CD8-positive, alpha-beta memory T cell (primary cell): ENCODE results near the gene EIF4G1. TPM values are rescaled to one million over a fixed set of nuclear protein-coding genes. Genes with fewer than 3 reads are reported as not detected.
"Not testable (repeated sequence)": the region's sequence is repeated elsewhere in the genome, so short reads cannot be mapped to it uniquely, and the experiment has no call there.

Experiments
- CTCF ChIA-PET: fragments of 350-600 bp; sonication (Branson Sonifier 250); formaldehyde crosslinking; loops from one replicate; lab custom pipeline; 2021; ENCODE audit warnings: antibody characterized with exemption; lab: Charles Lee
- POLR2A ChIA-PET: fragments of 350-600 bp; sonication (Branson Sonifier 250); formaldehyde crosslinking; loops from one replicate; lab custom pipeline; 2021; ENCODE audit warnings: antibody characterized with exemption; lab: Charles Lee
- DNase-seq, 5 donors: peaks; one replicate each; pipeline versions ENCODE4 v3.0.0 to v3.0.0-alpha.2; 2020 to 2022; ENCODE audit warnings: mixed read lengths in 1 of 5
- H3K27ac ChIP-seq: one replicate; pipeline ENCODE4 v1.7.0; 2013; ENCODE audit warnings: low read depth, mild to moderate bottlenecking, low read length, moderate library complexity
- H3K27me3 ChIP-seq: 2 replicates; pipeline ENCODE4 v1.7.0; 2013; ENCODE audit warnings: low read length, mild to moderate bottlenecking; ENCODE audit not compliant: insufficient read depth, poor library complexity, severe bottlenecking
- H3K36me3 ChIP-seq: 2 replicates; pipeline ENCODE4 v1.7.0; 2013; ENCODE audit warnings: mild to moderate bottlenecking, low read length, moderate library complexity; ENCODE audit not compliant: insufficient read depth
- H3K4me1 ChIP-seq: 2 replicates; pipeline ENCODE4 v1.7.0; 2013; ENCODE audit warnings: mild to moderate bottlenecking, low read length, moderate library complexity; ENCODE audit not compliant: insufficient read depth
- H3K4me3 ChIP-seq: 2 replicates; pipeline ENCODE4 v1.7.0; 2013; ENCODE audit warnings: mild to moderate bottlenecking, low read length
- H3K9me3 ChIP-seq: 2 replicates; pipeline ENCODE4 v1.7.0; 2013; ENCODE audit warnings: mild to moderate bottlenecking, low read length
- H3K27ac Mint-ChIP-seq, 8 donors: one replicate each; pipeline ENCODE4 v1.8.0; 2020 to 2021; ENCODE audit warnings: mixed read lengths in 8 of 8, mild to moderate bottlenecking in 6 of 8, inconsistent platforms in 3 of 8, moderate library complexity in 3 of 8
- H3K27me3 Mint-ChIP-seq, 2 donors: one replicate each; pipeline ENCODE4 v1.8.0; 2020 to 2021; ENCODE audit warnings: mixed read lengths in 2 of 2, mild to moderate bottlenecking in 1 of 2, moderate library complexity in 1 of 2
- H3K36me3 Mint-ChIP-seq, 3 donors: one replicate each; pipeline ENCODE4 v1.8.0; 2020 to 2021; ENCODE audit warnings: mixed read lengths in 3 of 3, inconsistent platforms in 1 of 3, mild to moderate bottlenecking in 1 of 3
- H3K4me1 Mint-ChIP-seq, 3 donors: one replicate each; pipeline ENCODE4 v1.8.0; 2020 to 2021; ENCODE audit warnings: mixed read lengths in 3 of 3, inconsistent platforms in 1 of 3, mild to moderate bottlenecking in 1 of 3
- H3K4me3 Mint-ChIP-seq, 7 donors: one replicate each; pipeline ENCODE4 v1.8.0; 2020 to 2021; ENCODE audit warnings: mixed read lengths in 7 of 7, mild to moderate bottlenecking in 6 of 7, moderate library complexity in 4 of 7, inconsistent platforms in 2 of 7
- H3K9me3 Mint-ChIP-seq, 5 donors: one replicate each; pipeline ENCODE4 v1.8.0; 2020 to 2022; ENCODE audit warnings: mixed read lengths in 5 of 5, mild to moderate bottlenecking in 3 of 5, moderate library complexity in 2 of 5, inconsistent platforms in 1 of 5
- polyA plus RNA-seq: library from polyadenylated mRNA; unstranded; fragments of 300-500 nt; fragmentation: Illumina TruSeq; gene quantifications from one replicate; pipeline ENCODE4 v1.2.3, GENCODE V29; 2021
- total RNA-seq, 2 experiments: library from RNA; stranded (reverse); gene quantifications; one replicate each; pipeline ENCODE4 v1.2.3, GENCODE V29; 2021

Gene EIF4G1
- total RNA-seq: 100 to 1,000 TPM; 693 to 694 TPM
- 46.2 TPM for polyA plus RNA-seq

DNA sequence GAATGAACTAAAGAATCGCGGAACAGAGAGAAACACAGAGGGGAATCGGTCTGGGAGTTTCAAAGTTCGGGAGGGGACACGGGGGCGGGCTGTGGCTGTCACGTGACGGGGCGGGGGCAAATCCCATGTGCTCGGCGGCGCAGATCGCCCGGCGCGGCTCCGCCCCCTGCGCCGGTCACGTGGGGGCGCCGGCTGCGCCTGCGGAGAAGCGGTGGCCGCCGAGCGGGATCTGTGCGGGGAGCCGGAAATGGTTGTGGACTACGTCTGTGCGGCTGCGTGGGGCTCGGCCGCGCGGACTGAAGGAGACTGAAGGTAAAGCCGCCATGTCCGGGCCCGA lies at the start of gene EIF4G1:
Gene EIF4G1, plus strand, starts transcription at position 244 of the 337 bp plus-strand sequence. CDS start 1,191 bp downstream, outside the sequence.
- H3K4me3 ChIP-seq: peak within 1 kb of the TSS; percentile 78
- Mint-ChIP-seq H3K4me3 (peak within 1 kb of the TSS; percentile 83 to 91 (median 88)), H3K4me1 (peaks cover 28 to 38% (median 35%) of the 10 kb centered on the region in 3 donors), H3K27me3 (no peaks in the 10 kb centered on the region), H3K9me3 (no peaks in the 10 kb centered on the region), H3K36me3 (peaks cover 0 to 29% (median 5%) of the 10 kb centered on the region in 3 donors), H3K27ac (peak within 1 kb of the TSS; percentile 88 to 99 (median 96))
- peak within 1 kb of the TSS; percentile 82 for H3K27ac ChIP-seq
- H3K27me3 ChIP-seq: no peaks in the 10 kb centered on the region
- peaks cover 8% of the 10 kb centered on the region for H3K36me3 ChIP-seq
- H3K9me3 ChIP-seq: no peaks in the 10 kb centered on the region
- DNase-seq: peak; percentile 91 to 94 (median 93)
- H3K4me1 ChIP-seq: peaks cover 22% of the 10 kb centered on the region
- CTCF ChIA-PET: no interaction called here
- POLR2A ChIA-PET: no interaction called here

DNA sequence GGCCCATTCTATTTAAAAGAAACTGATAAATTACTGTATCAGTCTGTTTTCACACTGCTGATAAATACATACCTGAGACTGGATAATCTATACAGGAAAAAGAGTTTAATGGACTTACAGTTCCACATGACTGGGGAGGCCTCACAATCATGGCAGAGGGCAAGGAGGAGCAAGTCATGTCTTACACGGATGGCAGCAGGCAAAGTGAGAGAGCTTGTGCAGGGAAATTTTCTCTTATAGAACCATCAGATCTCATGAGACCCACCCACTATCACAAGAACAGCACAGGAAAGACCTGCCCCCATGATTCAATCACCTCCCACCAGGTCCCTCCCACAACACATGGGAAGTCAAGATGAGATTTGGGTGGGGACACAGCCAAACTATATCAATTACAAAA lies 47.2 kb upstream of the EIF4G1 start:
- H3K36me3 Mint-ChIP-seq, H3K36me3 ChIP-seq, H3K9me3 ChIP-seq, CTCF ChIA-PET, DNase-seq, H3K27ac ChIP-seq, H3K4me1 Mint-ChIP-seq, H3K4me1 ChIP-seq, POLR2A ChIA-PET, H3K4me3 ChIP-seq, H3K4me3 Mint-ChIP-seq, H3K9me3 Mint-ChIP-seq: not testable (repeated sequence)
- H3K27me3 ChIP-seq: peaks cover 16% of the 10 kb centered on the region
- Mint-ChIP-seq H3K27ac (peak overlapping the region in 1 of 8 donors; percentile 77), H3K27me3 (peaks cover 28 to 37% of the 10 kb centered on the region in 2 donors)

DNA sequence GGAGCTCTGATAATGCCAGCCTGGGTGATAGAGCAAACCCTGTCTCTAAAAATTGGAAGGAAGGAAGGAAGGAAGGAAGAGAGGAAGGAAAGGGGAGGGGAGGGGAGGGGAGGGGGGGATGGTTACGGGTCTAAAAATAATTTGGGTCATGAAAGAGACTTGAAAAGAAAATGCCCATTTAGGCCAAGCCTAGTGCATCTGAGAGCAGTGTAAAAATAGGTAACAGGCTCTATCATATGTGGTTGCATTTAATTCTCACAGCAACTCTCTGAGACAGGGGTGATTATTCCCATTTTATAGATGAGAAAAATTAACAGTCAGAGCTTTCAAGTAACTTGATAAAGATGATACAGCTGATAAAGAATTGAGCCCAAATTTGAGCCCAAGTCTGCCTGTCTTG lies 42.1 kb upstream of the EIF4G1 start:
- POLR2A ChIA-PET: no interaction called here

GRCh38 chr3:184275381-184275701 lies 39.1 kb upstream of the EIF4G1 start:
- POLR2A ChIA-PET: no interaction called here

More for the DNA sequence above, 42.1 kb upstream of the EIF4G1 start:
- CTCF ChIA-PET: no interaction called here
- no peaks in the 10 kb centered on the region for H3K9me3 ChIP-seq
- Mint-ChIP-seq H3K9me3 (no peaks in the 10 kb centered on the region), H3K36me3 (peaks cover 0 to 5% (median 0%) of the 10 kb centered on the region in 3 donors), H3K4me1 (peaks cover 0 to 8% (median 5%) of the 10 kb centered on the region in 3 donors), H3K4me3 (no peak overlapping the region), H3K27me3 (peaks cover 41 to 43% of the 10 kb centered on the region in 2 donors), H3K27ac (no peak overlapping the region)
- peaks cover 6% of the 10 kb centered on the region for H3K27me3 ChIP-seq
- no peak for DNase-seq
- no peak overlapping the region for H3K4me3 ChIP-seq
- no peaks in the 10 kb centered on the region for H3K36me3 ChIP-seq
- H3K27ac ChIP-seq: no peak overlapping the region
- no peaks in the 10 kb centered on the region for H3K4me1 ChIP-seq

GRCh38 chr3:184275961-184276910 lies 38.2 kb upstream of the EIF4G1 start, which contains the start of gene ECE2:
ECE2 (plus strand) TSS chr3:184276022; CDS start chr3:184276154, 132 bp downstream.
- CTCF ChIA-PET: no interaction called here

More at GRCh38 chr3:184275381-184275701, 39.1 kb upstream of the EIF4G1 start:
- Mint-ChIP-seq H3K4me3 (peak overlapping the region in 2 of 7 donors; percentile 15 to 23), H3K27ac (peak overlapping the region in 2 of 8 donors; percentile 22 to 52), H3K4me1 (peaks cover 0 to 8% (median 5%) of the 10 kb centered on the region in 3 donors), H3K27me3 (peaks cover 36 to 43% of the 10 kb centered on the region in 2 donors), H3K36me3 (peaks cover 0 to 5% (median 1%) of the 10 kb centered on the region in 3 donors), H3K9me3 (no peaks in the 10 kb centered on the region)
- no peak for DNase-seq
- Histone ChIP-seq H3K27ac (no peak overlapping the region), H3K27me3 (peaks cover 12% of the 10 kb centered on the region), H3K4me3 (no peak overlapping the region), H3K4me1 (no peaks in the 10 kb centered on the region), H3K9me3 (no peaks in the 10 kb centered on the region), H3K36me3 (no peaks in the 10 kb centered on the region)
- CTCF ChIA-PET: no interaction called here

DNA sequence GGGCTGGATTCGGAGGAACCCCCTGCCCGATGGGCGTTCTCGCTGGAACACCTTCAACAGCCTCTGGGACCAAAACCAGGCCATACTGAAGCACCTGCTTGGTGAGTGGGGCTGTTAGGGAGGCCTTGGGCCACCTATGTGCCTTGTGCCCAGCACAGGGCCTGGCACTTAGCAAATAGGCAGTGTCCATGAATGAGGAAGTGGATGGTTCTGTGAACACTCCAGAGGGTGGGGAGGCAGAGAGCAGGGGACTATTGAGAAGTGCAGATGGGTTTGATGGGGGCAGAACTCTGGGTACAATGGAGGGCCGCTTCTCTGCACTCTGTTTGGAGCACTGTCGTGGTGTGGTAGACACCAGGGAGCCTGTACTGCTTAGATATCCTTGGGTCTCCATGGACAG lies 37.0 kb upstream of the EIF4G1 start:
- no peak for DNase-seq
- H3K27me3 Mint-ChIP-seq: peaks cover 37 to 43% of the 10 kb centered on the region in 2 donors
- H3K27ac Mint-ChIP-seq: peak overlapping the region in 1 of 8 donors; percentile 54
- ChIA-PET POLR2A (no interaction called here), CTCF (interaction anchor here (1.1 kb wide), 1 partner anchor 33 kb away, joined by 3 read pairs; no protein-coding TSS in a partner anchor)
- no peak overlapping the region for H3K4me3 ChIP-seq
- peaks cover 0 to 8% (median 5%) of the 10 kb centered on the region in 3 donors for H3K4me1 Mint-ChIP-seq
- H3K36me3 ChIP-seq: no peaks in the 10 kb centered on the region
- no peaks in the 10 kb centered on the region for H3K4me1 ChIP-seq
- no peaks in the 10 kb centered on the region for H3K9me3 Mint-ChIP-seq
- H3K4me3 Mint-ChIP-seq: no peak overlapping the region
- no peak overlapping the region for H3K27ac ChIP-seq
- peaks cover 12% of the 10 kb centered on the region for H3K27me3 ChIP-seq
- no peaks in the 10 kb centered on the region for H3K9me3 ChIP-seq
- peaks cover 0 to 5% (median 1%) of the 10 kb centered on the region in 3 donors for H3K36me3 Mint-ChIP-seq

More at GRCh38 chr3:184275961-184276910, 38.2 kb upstream of the EIF4G1 start, which contains the start of gene ECE2:
- Histone ChIP-seq H3K4me3 (no peak within 1 kb of the TSS), H3K4me1 (no peaks in the 10 kb centered on the region), H3K27ac (no peak within 1 kb of the TSS), H3K27me3 (peaks cover 12% of the 10 kb centered on the region), H3K36me3 (no peaks in the 10 kb centered on the region), H3K9me3 (no peaks in the 10 kb centered on the region)
- no peak for DNase-seq
- Mint-ChIP-seq H3K36me3 (peaks cover 0 to 5% (median 1%) of the 10 kb centered on the region in 3 donors), H3K27ac (peak within 1 kb of the TSS in 2 of 8 donors; percentile 52 to 53), H3K27me3 (peaks cover 37 to 43% of the 10 kb centered on the region in 2 donors), H3K4me3 (peak within 1 kb of the TSS in 2 of 7 donors; percentile 15 to 23), H3K4me1 (peaks cover 0 to 8% (median 5%) of the 10 kb centered on the region in 3 donors), H3K9me3 (no peaks in the 10 kb centered on the region)
- POLR2A ChIA-PET: no interaction called here

- no peak overlapping the region for H3K27ac Mint-ChIP-seq
- DNase-seq: no peak
- Histone ChIP-seq H3K4me3 (no peak overlapping the region), H3K4me1 (no peaks in the 10 kb centered on the region), H3K36me3 (no peaks in the 10 kb centered on the region), H3K27ac (no peak overlapping the region), H3K27me3 (peaks cover 1% of the 10 kb centered on the region), H3K9me3 (no peaks in the 10 kb centered on the region)
- peaks cover 12 to 20% of the 10 kb centered on the region in 2 donors for H3K27me3 Mint-ChIP-seq
- H3K36me3 Mint-ChIP-seq: no peaks in the 10 kb centered on the region
- ChIA-PET POLR2A (interaction anchor here (0.9 kb wide), 1 partner anchor 9 kb away, joined by 3 read pairs; no protein-coding TSS in a partner anchor), CTCF (interaction anchor here (1.3 kb wide), 1 partner anchor 55 kb away, joined by 3 read pairs; no protein-coding TSS in a partner anchor)
- no peaks in the 10 kb centered on the region for H3K9me3 Mint-ChIP-seq
- no peaks in the 10 kb centered on the region for H3K4me1 Mint-ChIP-seq
- H3K4me3 Mint-ChIP-seq: no peak overlapping the region
Measured at GRCh38 chr3:184282941-184283340, 31.5 kb upstream of the EIF4G1 start.

GRCh38 chr3:184283681-184284080 lies 30.7 kb upstream of the EIF4G1 start:
- CTCF ChIA-PET: interaction anchor here (1.4 kb wide), 1 partner anchor 56 kb away, joined by 3 read pairs; no protein-coding TSS in a partner anchor
- H3K27ac Mint-ChIP-seq: peak overlapping the region in 1 of 8 donors; percentile 53
- H3K4me3 Mint-ChIP-seq: no peak overlapping the region
- Histone ChIP-seq H3K27ac (no peak overlapping the region), H3K27me3 (no peaks in the 10 kb centered on the region), H3K36me3 (no peaks in the 10 kb centered on the region), H3K9me3 (no peaks in the 10 kb centered on the region), H3K4me1 (no peaks in the 10 kb centered on the region), H3K4me3 (no peak overlapping the region)
- no peaks in the 10 kb centered on the region for H3K36me3 Mint-ChIP-seq
- H3K9me3 Mint-ChIP-seq: no peaks in the 10 kb centered on the region
- no peaks in the 10 kb centered on the region for H3K4me1 Mint-ChIP-seq
- POLR2A ChIA-PET: no interaction called here
- H3K27me3 Mint-ChIP-seq: peaks cover 15 to 16% of the 10 kb centered on the region in 2 donors
- no peak for DNase-seq
